Stimulated activated CD4-positive, alpha-beta T cell treated with anti-CD3 and anti-CD28 coated beads, TNF-alpha, amount 100 ng/mL, for 1 hour (primary cell): ENCODE data around the gene GIT1.
A peak's percentile ranks its signal among the peaks of the same experiment; 100 is the strongest.
"Not testable (repeated sequence)": the region's sequence is repeated elsewhere in the genome, so short reads cannot be mapped to it uniquely, and the experiment has no call there.

ENCODE experiments used
- DNase-seq, 3 donors: peaks; one replicate each; pipeline ENCODE4 v3.0.0-alpha.2; 2020; ENCODE audit warnings: low read depth in 3 of 3, low spot score in 1 of 3

Gene GIT1

GRCh38 chr17:29567554-29568330 is 21.7 kb downstream of the GIT1 start:
- peak; percentile 46 to 60 (median 53) for DNase-seq

GRCh38 chr17:29567304-29567553 is 22.2 kb downstream of the GIT1 start:
- DNase-seq = no peak

- DNase-seq = peak in 1 of 3 donors; percentile 17
Measured at GRCh38 chr17:29566473-29567303, 22.8 kb downstream of the GIT1 start, which contains the start of gene ABHD15. Gene ABHD15, minus strand, starts transcription at chr17:29567037. Its CDS starts 71 bp downstream, at chr17:29566966.

- DNase-seq = no peak
Measured at GRCh38 chr17:29565643-29566472, 23.6 kb downstream of the GIT1 start.

GRCh38 chr17:29563816-29564215 is 25.6 kb downstream of the GIT1 start:
- no peak for DNase-seq

- no peak for DNase-seq
Measured at GRCh38 chr17:29562615-29563014, 26.8 kb downstream of the GIT1 start.

- DNase-seq = no peak
Measured at GRCh38 chr17:29561554-29562517, 27.6 kb downstream of the GIT1 start.

- DNase-seq = no peak
Measured at GRCh38 chr17:29560316-29560715, 29.1 kb downstream of the GIT1 start.

GRCh38 chr17:29559640-29560039 is 29.8 kb downstream of the GIT1 start:
- no peak for DNase-seq

- DNase-seq = not testable (repeated sequence)
Measured at GRCh38 chr17:29558139-29558538, 31.3 kb downstream of the GIT1 start.

GRCh38 chr17:29557739-29558116 is 31.7 kb downstream of the GIT1 start:
- no peak for DNase-seq

- no peak for DNase-seq
Measured at GRCh38 chr17:29557085-29557738, 32.2 kb downstream of the GIT1 start.

- DNase-seq = no peak
Measured at GRCh38 chr17:29555840-29556239, 33.6 kb downstream of the GIT1 start.

- DNase-seq = no peak
Measured at GRCh38 chr17:29549177-29549923, 40.1 kb downstream of the GIT1 start.

GRCh38 chr17:29546830-29547229 is 42.6 kb downstream of the GIT1 start:
- DNase-seq = no peak

GRCh38 chr17:29546085-29546484 is 43.4 kb downstream of the GIT1 start:
- no peak for DNase-seq

- DNase-seq = no peak
Measured at GRCh38 chr17:29544066-29544465, 45.4 kb downstream of the GIT1 start.

- DNase-seq = no peak
Measured at GRCh38 chr17:29533976-29534375, 55.5 kb downstream of the GIT1 start.

GRCh38 chr17:29526322-29526721 is 63.1 kb downstream of the GIT1 start:
- DNase-seq = no peak
